Heart left ventricle (tissue), 13 donors: ENCODE results near the gene OR2T34.

ENCODE experiments used
- POLR2A ChIP-seq, 2 donors: fragments of 450-650 bp; IDR thresholded peaks; one replicate each; pipeline ENCODE4 v1.6.1; 2017; ENCODE audit warnings: antibody characterized with exemption in 2 of 2, mild to moderate bottlenecking in 2 of 2, moderate library complexity in 2 of 2
- TF ChIP-seq, protein P1 (sequence below), 12 donors: fragments of 200-600 bp; sonication (generic) in 4 of 12; IDR thresholded peaks; one replicate each; pipeline versions ENCODE4 v1.5.0 to v1.8.0; 2018 to 2022; ENCODE audit warnings: antibody characterized with exemption in 12 of 12, mild to moderate bottlenecking in 5 of 12
- donor health status: ischemic (EF 13 %, LVEDD 7.1; RV severe dilation, severe dysfunction).
- donor health status: DM: no; HTN: yes; CAD: no.
- donor health status: DM: no; HTN: no; CAD: no.
- donor health status: ischemic (EF 25% LVEDD 6.9; RV normal size, moderate dysfunction).
- donor health status: ischemic (EF 25% LVEDD 5.7; RV mildly dilated, moderate dysfunction).
- donor health status: ischemic (EF 35%, LVEDD 5.7; RV mildly dilated, moderate dysfunction).
- donor health status: nonischemic (EF 11% LVEDD 7.7; RV severe dilation, severe dysfunction).
- donor health status: DM: yes; HTN: yes; CAD: no.
- donor health status: PGD.
- donor health status: ischemic (EF 29% LVEDD 5.4; RV normal size, mild dysfunction).
- donor health status: nonischemic (EF 23%, LVEDD 6.1; RV moderate dilation, normal function).

DNA sequence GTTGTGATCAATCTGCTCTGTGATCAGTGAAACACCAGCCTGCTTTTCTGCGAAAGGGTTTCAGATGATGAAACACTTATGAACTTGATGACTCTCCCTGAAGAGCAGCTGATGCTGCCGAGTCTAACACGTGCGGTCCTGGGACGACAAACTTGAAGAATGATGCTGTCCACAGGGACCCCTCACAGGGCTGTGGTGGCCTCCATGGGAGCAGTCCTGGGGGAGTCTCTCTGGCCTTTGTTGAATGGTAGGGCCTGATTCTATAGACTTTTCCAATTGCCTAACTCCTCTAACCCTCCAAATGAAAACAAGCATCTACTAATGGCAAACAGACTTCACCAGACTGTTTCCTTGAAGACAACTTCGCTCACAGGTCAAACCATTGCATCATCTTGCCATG lies 23.0 kb upstream of the OR2T34 start, which contains the start of gene OR2T10:
- TF ChIP-seq, protein P1, sequence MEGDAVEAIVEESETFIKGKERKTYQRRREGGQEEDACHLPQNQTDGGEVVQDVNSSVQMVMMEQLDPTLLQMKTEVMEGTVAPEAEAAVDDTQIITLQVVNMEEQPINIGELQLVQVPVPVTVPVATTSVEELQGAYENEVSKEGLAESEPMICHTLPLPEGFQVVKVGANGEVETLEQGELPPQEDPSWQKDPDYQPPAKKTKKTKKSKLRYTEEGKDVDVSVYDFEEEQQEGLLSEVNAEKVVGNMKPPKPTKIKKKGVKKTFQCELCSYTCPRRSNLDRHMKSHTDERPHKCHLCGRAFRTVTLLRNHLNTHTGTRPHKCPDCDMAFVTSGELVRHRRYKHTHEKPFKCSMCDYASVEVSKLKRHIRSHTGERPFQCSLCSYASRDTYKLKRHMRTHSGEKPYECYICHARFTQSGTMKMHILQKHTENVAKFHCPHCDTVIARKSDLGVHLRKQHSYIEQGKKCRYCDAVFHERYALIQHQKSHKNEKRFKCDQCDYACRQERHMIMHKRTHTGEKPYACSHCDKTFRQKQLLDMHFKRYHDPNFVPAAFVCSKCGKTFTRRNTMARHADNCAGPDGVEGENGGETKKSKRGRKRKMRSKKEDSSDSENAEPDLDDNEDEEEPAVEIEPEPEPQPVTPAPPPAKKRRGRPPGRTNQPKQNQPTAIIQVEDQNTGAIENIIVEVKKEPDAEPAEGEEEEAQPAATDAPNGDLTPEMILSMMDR (IDR thresholded peaks at IDR 0.05): no peak
- no peak for TF ChIP-seq POLR2A (IDR thresholded peaks at IDR 0.05)
